ENCODE measurements around the gene MAD1L1.

DNA sequence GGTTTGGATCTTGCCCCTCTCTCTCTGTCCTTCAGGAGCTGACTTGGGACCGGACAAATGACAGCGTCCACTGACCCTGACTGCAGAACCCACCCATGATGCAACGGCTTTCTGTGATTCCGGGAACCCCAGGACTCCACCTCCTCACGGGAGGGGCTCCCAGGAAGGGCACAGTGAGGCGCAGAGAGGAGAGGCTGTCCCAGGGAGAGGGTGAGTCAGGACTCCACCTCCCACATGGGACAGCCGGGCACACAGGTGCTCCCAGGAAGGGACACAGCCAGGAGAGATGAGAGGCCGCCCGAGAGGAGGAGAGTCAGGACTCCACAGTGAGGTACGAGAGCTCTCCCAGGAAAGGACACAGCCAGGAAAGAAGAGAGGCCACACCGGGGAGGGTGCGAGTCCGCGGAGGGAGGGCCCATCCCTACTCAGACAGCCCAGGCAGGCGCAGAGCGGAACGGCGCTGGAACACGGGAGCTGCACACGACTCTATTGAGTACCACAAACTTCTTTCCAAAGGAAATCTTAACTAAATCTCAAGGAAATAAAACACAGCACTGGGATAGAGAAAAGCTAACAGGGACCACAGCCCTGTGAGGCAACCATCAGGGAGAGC is 162.5 kb downstream of the MAD1L1 start:
- TF ChIP-seq, protein P1, sequence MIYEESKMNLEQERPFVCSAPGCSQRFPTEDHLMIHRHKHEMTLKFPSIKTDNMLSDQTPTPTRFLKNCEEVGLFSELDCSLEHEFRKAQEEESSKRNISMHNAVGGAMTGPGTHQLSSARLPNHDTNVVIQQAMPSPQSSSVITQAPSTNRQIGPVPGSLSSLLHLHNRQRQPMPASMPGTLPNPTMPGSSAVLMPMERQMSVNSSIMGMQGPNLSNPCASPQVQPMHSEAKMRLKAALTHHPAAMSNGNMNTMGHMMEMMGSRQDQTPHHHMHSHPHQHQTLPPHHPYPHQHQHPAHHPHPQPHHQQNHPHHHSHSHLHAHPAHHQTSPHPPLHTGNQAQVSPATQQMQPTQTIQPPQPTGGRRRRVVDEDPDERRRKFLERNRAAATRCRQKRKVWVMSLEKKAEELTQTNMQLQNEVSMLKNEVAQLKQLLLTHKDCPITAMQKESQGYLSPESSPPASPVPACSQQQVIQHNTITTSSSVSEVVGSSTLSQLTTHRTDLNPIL (CRISPR knock-in tag; IDR thresholded peaks at IDR 0.05; ENCODE audit: low read depth) = no peak
- TF ChIP-seq GLIS3 (CRISPR knock-in tag; IDR thresholded peaks at IDR 0.05) = no peak
- TF ChIP-seq BACH2 (CRISPR knock-in tag; IDR thresholded peaks at IDR 0.05; ENCODE audit: borderline replicate concordance) = no peak
- TF ChIP-seq PPARA (CRISPR knock-in tag; IDR thresholded peaks at IDR 0.05; ENCODE audit: borderline replicate concordance) = no peak
- TF ChIP-seq ZFP3 (CRISPR knock-in tag; IDR thresholded peaks at IDR 0.05) = no peak
- TF ChIP-seq TOX (CRISPR knock-in tag; IDR thresholded peaks at IDR 0.05; ENCODE audit: borderline replicate concordance) = no peak
- TF ChIP-seq, protein P2, sequence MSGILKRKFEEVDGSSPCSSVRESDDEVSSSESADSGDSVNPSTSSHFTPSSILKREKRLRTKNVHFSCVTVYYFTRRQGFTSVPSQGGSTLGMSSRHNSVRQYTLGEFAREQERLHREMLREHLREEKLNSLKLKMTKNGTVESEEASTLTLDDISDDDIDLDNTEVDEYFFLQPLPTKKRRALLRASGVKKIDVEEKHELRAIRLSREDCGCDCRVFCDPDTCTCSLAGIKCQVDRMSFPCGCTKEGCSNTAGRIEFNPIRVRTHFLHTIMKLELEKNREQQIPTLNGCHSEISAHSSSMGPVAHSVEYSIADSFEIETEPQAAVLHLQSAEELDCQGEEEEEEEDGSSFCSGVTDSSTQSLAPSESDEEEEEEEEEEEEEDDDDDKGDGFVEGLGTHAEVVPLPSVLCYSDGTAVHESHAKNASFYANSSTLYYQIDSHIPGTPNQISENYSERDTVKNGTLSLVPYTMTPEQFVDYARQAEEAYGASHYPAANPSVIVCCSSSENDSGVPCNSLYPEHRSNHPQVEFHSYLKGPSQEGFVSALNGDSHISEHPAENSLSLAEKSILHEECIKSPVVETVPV (CRISPR knock-in tag; IDR thresholded peaks at IDR 0.05) = no peak
- TF ChIP-seq, protein P3, sequence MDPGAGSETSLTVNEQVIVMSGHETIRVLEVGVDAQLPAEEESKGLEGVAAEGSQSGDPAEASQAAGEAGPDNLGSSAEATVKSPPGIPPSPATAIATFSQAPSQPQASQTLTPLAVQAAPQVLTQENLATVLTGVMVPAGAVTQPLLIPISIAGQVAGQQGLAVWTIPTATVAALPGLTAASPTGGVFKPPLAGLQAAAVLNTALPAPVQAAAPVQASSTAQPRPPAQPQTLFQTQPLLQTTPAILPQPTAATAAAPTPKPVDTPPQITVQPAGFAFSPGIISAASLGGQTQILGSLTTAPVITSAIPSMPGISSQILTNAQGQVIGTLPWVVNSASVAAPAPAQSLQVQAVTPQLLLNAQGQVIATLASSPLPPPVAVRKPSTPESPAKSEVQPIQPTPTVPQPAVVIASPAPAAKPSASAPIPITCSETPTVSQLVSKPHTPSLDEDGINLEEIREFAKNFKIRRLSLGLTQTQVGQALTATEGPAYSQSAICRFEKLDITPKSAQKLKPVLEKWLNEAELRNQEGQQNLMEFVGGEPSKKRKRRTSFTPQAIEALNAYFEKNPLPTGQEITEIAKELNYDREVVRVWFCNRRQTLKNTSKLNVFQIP (CRISPR knock-in tag; IDR thresholded peaks at IDR 0.05; ENCODE audit: borderline replicate concordance, low read depth) = no peak
- TF ChIP-seq, protein P4, sequence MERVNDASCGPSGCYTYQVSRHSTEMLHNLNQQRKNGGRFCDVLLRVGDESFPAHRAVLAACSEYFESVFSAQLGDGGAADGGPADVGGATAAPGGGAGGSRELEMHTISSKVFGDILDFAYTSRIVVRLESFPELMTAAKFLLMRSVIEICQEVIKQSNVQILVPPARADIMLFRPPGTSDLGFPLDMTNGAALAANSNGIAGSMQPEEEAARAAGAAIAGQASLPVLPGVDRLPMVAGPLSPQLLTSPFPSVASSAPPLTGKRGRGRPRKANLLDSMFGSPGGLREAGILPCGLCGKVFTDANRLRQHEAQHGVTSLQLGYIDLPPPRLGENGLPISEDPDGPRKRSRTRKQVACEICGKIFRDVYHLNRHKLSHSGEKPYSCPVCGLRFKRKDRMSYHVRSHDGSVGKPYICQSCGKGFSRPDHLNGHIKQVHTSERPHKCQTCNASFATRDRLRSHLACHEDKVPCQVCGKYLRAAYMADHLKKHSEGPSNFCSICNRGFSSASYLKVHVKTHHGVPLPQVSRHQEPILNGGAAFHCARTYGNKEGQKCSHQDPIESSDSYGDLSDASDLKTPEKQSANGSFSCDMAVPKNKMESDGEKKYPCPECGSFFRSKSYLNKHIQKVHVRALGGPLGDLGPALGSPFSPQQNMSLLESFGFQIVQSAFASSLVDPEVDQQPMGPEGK (CRISPR knock-in tag; IDR thresholded peaks at IDR 0.05; ENCODE audit: borderline replicate concordance) = no peak

Measured in SK-N-SH treated with all-trans-retinoic acid at 6 μM for 48 hours (cell line).